Lung (tissue), 12 donors: Measurements from ENCODE around the gene GNG13. TPM values are rescaled to one million over a fixed set of nuclear protein-coding genes. Genes with fewer than 3 reads are reported as not detected.

Source experiments
- ATAC-seq: fragments of 200-7000 bp; cut with Tn5 transposase; one replicate; pipeline ENCODE4 v1.9.1; 2020; ENCODE audit warnings: moderate number of reproducible peaks; ENCODE audit not compliant: insufficient read depth, low FRiP score
- DNase-seq, 3 donors: peaks; one replicate each; pipeline ENCODE4 v3.0.0-alpha.2; 2013 to 2017
- H3K27ac ChIP-seq, 2 donors: one replicate each; pipeline ENCODE4 v1.5.1; 2013; ENCODE audit warnings: mild to moderate bottlenecking in 2 of 2, moderate library complexity in 2 of 2, control low read depth in 1 of 2, inconsistent platforms in 1 of 2, low read depth in 1 of 2, low read length in 1 of 2
- H3K27me3 ChIP-seq, 3 donors: one replicate each; pipeline ENCODE4 v1.5.1; 2013; ENCODE audit warnings: low read length in 2 of 3; ENCODE audit not compliant: control insufficient read depth in 3 of 3, insufficient read depth in 3 of 3
- H3K36me3 ChIP-seq, 4 donors: one replicate each; pipeline ENCODE4 v1.5.1; 2013; ENCODE audit warnings: low read length in 4 of 4, mild to moderate bottlenecking in 1 of 4, moderate library complexity in 1 of 4; ENCODE audit not compliant: control insufficient read depth in 4 of 4, insufficient read depth in 4 of 4
- H3K4me1 ChIP-seq, 5 donors: one replicate each; pipeline ENCODE4 v1.5.1; 2013; ENCODE audit warnings: low read length in 5 of 5, mild to moderate bottlenecking in 2 of 5, moderate library complexity in 1 of 5; ENCODE audit not compliant: control insufficient read depth in 5 of 5, insufficient read depth in 5 of 5
- H3K4me3 ChIP-seq: one replicate; pipeline ENCODE4 v1.5.1; 2013; ENCODE audit warnings: mild to moderate bottlenecking, control low read depth, moderate library complexity
- H3K9ac ChIP-seq, 2 donors: one replicate each; pipeline ENCODE4 v1.5.1; 2013; ENCODE audit warnings: low read length in 2 of 2, control low read depth in 1 of 2; ENCODE audit not compliant: insufficient read depth in 1 of 2
- H3K9me3 ChIP-seq, 4 donors: one replicate each; pipeline ENCODE4 v1.5.1; 2013; ENCODE audit warnings: low read length in 3 of 4, mild to moderate bottlenecking in 1 of 4, moderate library complexity in 1 of 4; ENCODE audit not compliant: control insufficient read depth in 4 of 4, insufficient read depth in 3 of 4
- WGBS, 2 donors: extraction: QIAGEN DNeasy Blood & Tissue Kit; methylation state at CpG; one replicate each; pipeline ENCODE4 v1.1.7; 2013; 5-methylcytosine and 5-hydroxymethylcytosine counted together
- polyA plus RNA-seq, 2 donors: library from polyadenylated mRNA; stranded (reverse); fragments of 200-250 nt; gene quantifications; one replicate each; pipeline ENCODE4 v1.2.1, GENCODE V29; 2013
- total RNA-seq, 2 donors: library from RNA; depleted of rRNA in 1 of 2; stranded (reverse); fragments of >200 nt in 1 of 2; gene quantifications; one replicate each; pipeline ENCODE4 v1.2.1, GENCODE V29; 2014 to 2021
- TF ChIP-seq, protein P1 (sequence below): IDR thresholded peaks from 2 replicates; pipeline ENCODE4 v1.5.1; 2012; ENCODE audit warnings: mild to moderate bottlenecking; ENCODE audit errors: control extremely low read depth, extremely low read depth
- donor health status: control.
- donor health status: control.
- donor health status: Bipolar disorder and iron deficiency.
- donor health status: healthy.
- donor health status: DM: yes; HTN: yes; CAD: no.

Gene GNG13
- total and polyA plus RNA-seq, 4 donors: not detected

- H3K9me3 ChIP-seq: no peaks in the 10 kb centered on the region
- DNase-seq (no peak), ATAC-seq (no peak)
- TF ChIP-seq, protein P1, sequence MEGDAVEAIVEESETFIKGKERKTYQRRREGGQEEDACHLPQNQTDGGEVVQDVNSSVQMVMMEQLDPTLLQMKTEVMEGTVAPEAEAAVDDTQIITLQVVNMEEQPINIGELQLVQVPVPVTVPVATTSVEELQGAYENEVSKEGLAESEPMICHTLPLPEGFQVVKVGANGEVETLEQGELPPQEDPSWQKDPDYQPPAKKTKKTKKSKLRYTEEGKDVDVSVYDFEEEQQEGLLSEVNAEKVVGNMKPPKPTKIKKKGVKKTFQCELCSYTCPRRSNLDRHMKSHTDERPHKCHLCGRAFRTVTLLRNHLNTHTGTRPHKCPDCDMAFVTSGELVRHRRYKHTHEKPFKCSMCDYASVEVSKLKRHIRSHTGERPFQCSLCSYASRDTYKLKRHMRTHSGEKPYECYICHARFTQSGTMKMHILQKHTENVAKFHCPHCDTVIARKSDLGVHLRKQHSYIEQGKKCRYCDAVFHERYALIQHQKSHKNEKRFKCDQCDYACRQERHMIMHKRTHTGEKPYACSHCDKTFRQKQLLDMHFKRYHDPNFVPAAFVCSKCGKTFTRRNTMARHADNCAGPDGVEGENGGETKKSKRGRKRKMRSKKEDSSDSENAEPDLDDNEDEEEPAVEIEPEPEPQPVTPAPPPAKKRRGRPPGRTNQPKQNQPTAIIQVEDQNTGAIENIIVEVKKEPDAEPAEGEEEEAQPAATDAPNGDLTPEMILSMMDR: no peak
- no peaks in the 10 kb centered on the region for H3K36me3 ChIP-seq
- no peak overlapping the region for H3K4me3 ChIP-seq
- no peaks in the 10 kb centered on the region for H3K27me3 ChIP-seq
- no peak overlapping the region for H3K27ac ChIP-seq
- no peak overlapping the region for H3K9ac ChIP-seq
- WGBS, 2 donors: 78 to 87% methylated on average over 42 to 46 of the region's 46 CpGs
- no peaks in the 10 kb centered on the region for H3K4me1 ChIP-seq
These were observed 26.2 kb downstream of the GNG13 start for GRCh38 chr16:774086-775001.

- Histone ChIP-seq H3K27ac (no peak overlapping the region), H3K9me3 (no peaks in the 10 kb centered on the region), H3K4me1 (peaks cover 0 to 5% (median 0%) of the 10 kb centered on the region in 5 donors), H3K9ac (no peak overlapping the region), H3K27me3 (no peaks in the 10 kb centered on the region), H3K36me3 (no peaks in the 10 kb centered on the region), H3K4me3 (no peak overlapping the region)
- DNase-seq (no peak), ATAC-seq (no peak)
- TF ChIP-seq, protein P1: no peak
- 87 to 91% methylated on average over 18 of the region's 18 CpGs for WGBS, 2 donors
These were observed 27.6 kb downstream of the GNG13 start for GRCh38 chr16:772959-773358.

GRCh38 chr16:770411-770810 lies 30.1 kb downstream of the GNG13 start:
- no peak for DNase-seq

More at GRCh38 chr16:770411-770810, 30.1 kb downstream of the GNG13 start:
- Histone ChIP-seq H3K4me3 (no peak overlapping the region), H3K27me3 (no peaks in the 10 kb centered on the region), H3K9ac (no peak overlapping the region), H3K36me3 (no peaks in the 10 kb centered on the region), H3K9me3 (no peaks in the 10 kb centered on the region), H3K27ac (no peak overlapping the region), H3K4me1 (peaks cover 0 to 5% (median 0%) of the 10 kb centered on the region in 5 donors)
- TF ChIP-seq, protein P1: no peak
- no peak for ATAC-seq
- WGBS, 2 donors: 70 to 75% methylated on average over 2 to 13 of the region's 13 CpGs
